Frontal cortex (tissue), 4 donors: ENCODE results near the gene PLCB4. TPM values are rescaled to one million over a fixed set of nuclear protein-coding genes. Genes with fewer than 3 reads are reported as not detected.

ENCODE experiments used
- DNase-seq, 2 donors: peaks; one replicate each; pipeline ENCODE4 v3.0.0; 2012; ENCODE audit warnings: low spot score in 2 of 2
- FAIRE-seq: peaks from 2 replicates; lab custom pipeline; 2012; peaks lifted over from hg19 to GRCh38; lab: Jason Lieb, UNC
- total RNA-seq: library from RNA; depleted of rRNA; stranded (reverse); fragments of >200 nt; gene quantifications from one replicate; pipeline ENCODE4 v1.2.3, GENCODE V29; 2014
- donor health status: control.
- donor health status: control.
- donor health status: control.

PLCB4 gene
- total RNA-seq, 1 donor from 2014 or later, result 11.8 TPM

DNA sequence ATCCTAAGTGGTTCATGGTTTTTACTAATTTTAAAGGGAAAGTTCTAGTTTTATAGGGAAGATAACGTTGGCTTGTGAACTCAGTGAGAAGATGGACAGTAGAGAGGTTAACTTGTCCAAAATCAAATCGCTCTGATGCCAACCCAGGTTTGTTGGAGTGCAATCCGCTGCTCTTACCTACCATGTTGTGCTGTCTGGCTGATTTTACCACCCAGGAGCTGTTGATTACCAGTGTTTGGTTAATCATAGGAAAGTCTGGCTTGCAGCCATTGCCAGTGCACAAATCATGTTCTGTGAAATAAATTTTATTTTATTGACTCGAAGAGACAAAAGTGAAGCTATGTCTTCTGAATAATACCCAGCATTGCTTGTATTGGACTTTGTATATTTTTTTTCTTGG, 92.4 kb downstream of the PLCB4 start:
- FAIRE-seq (no peak), DNase-seq (no peak)

GRCh38 chr20:9163251-9163650, 94.4 kb downstream of the PLCB4 start:
- DNase-seq, result no peak
- no peak for FAIRE-seq

DNA sequence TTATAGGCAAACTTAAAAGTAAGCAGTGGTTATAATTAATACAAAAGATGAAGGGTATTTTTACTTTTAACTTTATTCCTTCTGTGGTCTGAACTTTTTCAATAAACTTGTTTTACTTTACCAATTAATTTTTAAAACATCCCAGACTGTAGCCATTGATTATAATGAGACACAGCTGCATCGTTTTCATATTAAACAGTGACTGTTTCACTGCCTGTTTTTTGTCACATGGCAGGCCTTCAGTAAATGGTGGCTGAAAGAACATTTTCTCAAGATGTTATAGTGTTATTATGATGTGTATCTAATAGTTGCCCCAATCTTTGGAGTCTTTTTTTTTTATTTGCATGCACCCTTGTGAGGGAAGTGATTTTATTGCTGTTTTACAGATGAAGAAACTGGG, 95.1 kb downstream of the PLCB4 start:
- no peak for DNase-seq
- FAIRE-seq, result no peak

DNA sequence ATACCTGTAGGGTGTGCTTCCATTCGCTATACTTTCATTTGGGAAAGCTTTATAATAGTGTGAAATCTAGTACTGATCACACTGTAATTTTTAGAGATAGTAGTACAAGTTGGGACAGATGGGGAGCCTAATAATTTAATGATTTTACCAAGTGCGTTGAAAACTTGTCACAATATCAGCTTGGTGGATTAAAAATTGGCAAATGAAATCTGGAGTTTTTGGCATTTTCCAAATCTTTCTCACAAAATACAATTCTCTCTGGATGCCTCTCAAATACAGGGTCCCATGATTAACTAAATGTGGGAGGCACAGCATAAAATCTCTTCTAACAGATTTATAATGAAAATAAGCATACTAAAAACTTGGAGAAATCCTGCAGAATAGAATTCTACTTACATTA, 96.4 kb downstream of the PLCB4 start:
- DNase-seq, result no peak

GRCh38 chr20:9166153-9166780, 97.4 kb downstream of the PLCB4 start:
- DNase-seq, result no peak
- no peak for FAIRE-seq

More for the DNA sequence above, 96.4 kb downstream of the PLCB4 start:
- FAIRE-seq, result no peak

DNA sequence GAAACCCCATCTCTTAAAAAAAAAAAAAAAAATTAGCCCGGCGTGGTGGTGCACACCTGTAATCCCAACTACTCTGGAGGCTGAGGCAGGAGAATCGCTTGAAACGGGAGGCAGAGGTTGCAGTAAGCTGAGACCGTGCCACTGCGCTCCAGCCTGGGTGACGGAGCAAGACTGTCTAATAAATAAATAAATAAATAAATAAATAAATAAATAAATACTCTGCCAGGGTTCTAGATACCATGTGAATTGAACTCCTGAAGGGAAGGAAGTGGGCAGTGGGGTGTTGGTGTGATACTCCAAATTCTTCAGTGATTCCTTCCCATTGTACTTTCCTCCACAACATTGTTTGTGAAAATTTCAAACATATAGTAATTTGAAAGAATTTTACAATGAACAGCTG, 100.5 kb downstream of the PLCB4 start:
- FAIRE-seq (no peak), DNase-seq (no peak)

DNA sequence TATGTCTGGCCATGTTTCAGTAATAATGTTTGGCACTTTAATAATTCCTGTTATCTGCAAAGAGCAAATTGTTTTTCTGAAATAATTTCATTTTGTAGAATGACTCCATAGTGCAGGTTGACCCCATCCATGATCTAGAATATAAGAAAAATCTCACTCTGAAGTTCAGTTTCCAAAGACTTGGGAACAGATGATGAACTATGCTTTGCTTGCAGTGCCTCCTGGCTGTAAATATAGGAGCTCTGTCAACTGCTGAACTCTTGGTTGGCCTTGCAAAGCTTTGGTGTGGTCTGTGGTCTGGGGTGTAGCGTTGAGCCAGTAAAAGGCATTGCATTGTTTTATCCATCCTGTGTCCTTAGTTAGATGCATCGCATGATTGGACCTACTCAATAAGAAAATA, 104.0 kb downstream of the PLCB4 start:
- DNase-seq (no peak), FAIRE-seq (no peak)

DNA sequence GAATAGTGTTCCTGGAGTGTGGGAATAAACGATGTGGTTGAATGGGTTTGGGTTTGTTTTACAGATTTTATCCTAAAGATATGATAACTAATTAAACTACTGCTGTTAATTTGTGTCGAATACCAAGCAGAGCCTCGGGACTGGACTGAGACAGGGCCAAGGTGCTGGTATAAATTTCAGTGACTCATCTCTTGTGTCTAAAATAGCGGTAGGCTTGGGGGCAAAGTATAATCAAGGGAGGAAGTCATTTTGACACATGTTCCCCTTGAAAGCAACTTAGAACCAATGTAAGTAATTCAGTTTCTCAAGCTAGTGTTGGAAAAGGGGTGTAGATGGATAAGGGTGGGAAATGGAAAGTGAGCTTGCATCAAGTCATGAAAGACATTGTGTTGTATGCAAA, 108.4 kb downstream of the PLCB4 start:
- FAIRE-seq (no peak), DNase-seq (no peak)

- FAIRE-seq, result no peak
- no peak for DNase-seq
Measured at GRCh38 chr20:9179193-9179802, 110.4 kb downstream of the PLCB4 start.

GRCh38 chr20:9179867-9180266, 111.0 kb downstream of the PLCB4 start:
- DNase-seq (no peak), FAIRE-seq (no peak)

GRCh38 chr20:9180481-9181257, 111.8 kb downstream of the PLCB4 start:
- DNase-seq (no peak), FAIRE-seq (no peak)

GRCh38 chr20:9185511-9185910, 116.6 kb downstream of the PLCB4 start:
- no peak for FAIRE-seq
- no peak for DNase-seq

- FAIRE-seq (no peak), DNase-seq (no peak)
Measured at GRCh38 chr20:9186396-9186795, 117.5 kb downstream of the PLCB4 start.

- FAIRE-seq, result no peak
Measured at GRCh38 chr20:9195031-9195430, 126.1 kb downstream of the PLCB4 start.

GRCh38 chr20:9196110-9196509, 127.2 kb downstream of the PLCB4 start:
- DNase-seq, result no peak
- FAIRE-seq, result no peak

More at GRCh38 chr20:9195031-9195430, 126.1 kb downstream of the PLCB4 start:
- DNase-seq, result no peak

GRCh38 chr20:9198460-9198859, 129.6 kb downstream of the PLCB4 start:
- no peak for FAIRE-seq
- DNase-seq, result no peak

- no peak for FAIRE-seq
- no peak for DNase-seq
Measured at GRCh38 chr20:9200196-9200595, 131.3 kb downstream of the PLCB4 start.

DNA sequence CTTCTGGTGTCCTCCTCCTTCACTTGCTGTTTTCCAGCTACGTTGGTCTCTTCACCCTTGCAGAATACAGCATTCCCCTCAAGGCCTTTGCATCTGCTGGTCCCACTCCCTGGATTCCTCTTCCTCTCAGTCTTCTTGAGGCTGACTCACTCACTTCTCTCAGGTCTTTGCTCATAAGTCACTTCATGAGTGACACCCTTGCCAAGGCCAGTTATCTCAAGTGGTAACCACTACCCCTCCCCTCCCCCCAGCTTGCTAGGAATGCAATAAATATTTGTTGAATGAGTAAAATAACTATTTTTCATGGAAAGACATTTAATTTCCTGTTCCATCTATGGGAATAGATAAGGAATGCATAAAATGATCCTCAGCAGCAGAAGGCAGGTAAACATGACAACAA, 131.7 kb downstream of the PLCB4 start:
- DNase-seq, result no peak
- no peak for FAIRE-seq

GRCh38 chr20:9202420-9203080, 133.7 kb downstream of the PLCB4 start:
- DNase-seq (no peak), FAIRE-seq (no peak)

DNA sequence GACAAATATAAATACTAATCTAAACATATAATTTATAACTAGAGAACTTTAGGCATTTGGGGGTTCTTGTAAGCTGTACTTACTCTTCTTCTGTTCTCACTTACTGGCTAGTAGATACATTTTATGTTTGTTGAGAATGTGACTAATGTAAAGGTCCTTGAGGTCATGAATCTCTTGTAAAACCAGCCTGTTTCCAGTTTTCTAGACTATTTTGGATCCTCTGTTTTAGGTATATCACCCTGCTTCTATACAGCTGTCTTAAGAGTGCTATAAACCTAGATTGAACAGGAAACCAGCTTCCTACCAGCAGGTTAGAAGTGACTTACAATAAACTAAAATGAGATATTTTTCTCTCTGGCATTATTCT, 134.2 kb downstream of the PLCB4 start:
- no peak for FAIRE-seq
- no peak for DNase-seq

GRCh38 chr20:9204979-9205378, 136.1 kb downstream of the PLCB4 start:
- FAIRE-seq (no peak), DNase-seq (no peak)
